ENCODE results near the gene LRP1B.

DNA sequence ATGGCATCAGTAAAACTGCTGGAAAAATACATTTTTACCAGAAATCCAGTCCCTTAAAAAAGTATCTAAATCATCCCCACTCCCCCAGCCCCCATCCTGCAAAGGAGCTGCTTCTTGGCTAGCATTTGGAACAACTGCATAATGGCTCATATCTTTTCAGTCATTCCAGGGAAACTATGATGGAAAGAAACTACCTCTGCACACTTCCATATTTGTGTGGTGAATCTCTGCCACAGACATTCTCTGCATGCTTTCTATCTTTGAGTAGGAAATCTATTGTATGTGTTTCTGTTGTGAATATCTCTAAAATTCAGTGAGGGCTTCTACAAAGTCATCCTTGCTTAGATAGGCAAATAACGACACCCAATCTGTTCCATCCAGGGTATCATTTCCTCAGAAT lies 632.3 kb downstream of the LRP1B start:
- TF ChIP-seq GATA2 (IDR thresholded peaks at IDR 0.05; ENCODE audit: low read depth, low read length) (no peak), GATA3 (IDR thresholded peaks at IDR 0.05; ENCODE audit: low read depth, low read length) (no peak)
